GM06990 (cell line): ENCODE results near the gene LTBP2.

ENCODE experiments used
- DNase-seq: peaks from one replicate; pipeline ENCODE4 v3.0.0-alpha.2; 2011; ENCODE audit not compliant: insufficient read length; ENCODE audit errors: extremely low read depth
- H3K27me3 ChIP-seq: replicated peaks from 2 replicates; pipeline ENCODE4 v1.6.0; 2011; ENCODE audit warnings: low read length; ENCODE audit not compliant: control insufficient read depth, insufficient read depth
- H3K36me3 ChIP-seq: 2 replicates; pipeline ENCODE4 v1.5.1; 2011; ENCODE audit warnings: low read length; ENCODE audit not compliant: control insufficient read depth, insufficient read depth
- H3K4me3 ChIP-seq: replicated peaks from 2 replicates; pipeline ENCODE4 v1.5.1; 2011; ENCODE audit warnings: low read depth, mild to moderate bottlenecking, control low read depth, low read length
- TF ChIP-seq, protein P1 (sequence below): IDR thresholded peaks from 2 replicates; pipeline ENCODE4 v1.5.1; 2011; ENCODE audit warnings: low read length, control low read depth, mild to moderate bottlenecking, inconsistent platforms; ENCODE audit not compliant: insufficient read depth, poor library complexity, severe bottlenecking

The LTBP2 gene

DNA sequence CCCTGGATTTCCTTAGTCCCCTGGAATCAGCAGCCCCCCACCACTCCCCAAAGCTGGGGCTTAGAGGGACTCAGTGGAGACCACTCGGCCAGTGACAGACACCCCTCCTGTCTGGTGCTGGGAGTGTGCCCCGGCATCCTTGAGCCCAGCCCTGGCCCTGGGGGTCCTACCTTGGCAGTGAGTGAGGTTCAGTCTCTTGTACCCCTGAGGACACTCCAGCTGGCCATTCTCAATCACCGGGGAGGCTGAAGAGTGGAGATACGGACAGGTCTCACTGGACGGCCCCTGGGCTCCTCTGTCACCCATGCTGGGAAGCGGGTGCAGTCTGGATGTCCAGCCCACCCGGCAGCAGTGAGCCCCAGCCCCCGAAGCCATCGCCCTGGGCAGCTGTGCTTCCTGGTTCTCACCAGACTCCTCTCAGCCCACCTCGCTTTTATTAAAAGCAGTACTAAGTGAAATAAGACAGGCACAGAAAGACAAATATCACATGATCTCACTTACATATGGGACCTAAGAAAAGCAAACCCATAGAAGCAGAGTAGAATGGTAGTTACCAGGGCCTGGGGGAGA, 76.2 kb downstream of the LTBP2 start:
- Histone ChIP-seq H3K4me3 (no peak overlapping the region), H3K36me3 (no peaks in the 10 kb centered on the region), H3K27me3 (no peaks in the 10 kb centered on the region; the same call in 1 of the 2 replicates)
- TF ChIP-seq, protein P1, sequence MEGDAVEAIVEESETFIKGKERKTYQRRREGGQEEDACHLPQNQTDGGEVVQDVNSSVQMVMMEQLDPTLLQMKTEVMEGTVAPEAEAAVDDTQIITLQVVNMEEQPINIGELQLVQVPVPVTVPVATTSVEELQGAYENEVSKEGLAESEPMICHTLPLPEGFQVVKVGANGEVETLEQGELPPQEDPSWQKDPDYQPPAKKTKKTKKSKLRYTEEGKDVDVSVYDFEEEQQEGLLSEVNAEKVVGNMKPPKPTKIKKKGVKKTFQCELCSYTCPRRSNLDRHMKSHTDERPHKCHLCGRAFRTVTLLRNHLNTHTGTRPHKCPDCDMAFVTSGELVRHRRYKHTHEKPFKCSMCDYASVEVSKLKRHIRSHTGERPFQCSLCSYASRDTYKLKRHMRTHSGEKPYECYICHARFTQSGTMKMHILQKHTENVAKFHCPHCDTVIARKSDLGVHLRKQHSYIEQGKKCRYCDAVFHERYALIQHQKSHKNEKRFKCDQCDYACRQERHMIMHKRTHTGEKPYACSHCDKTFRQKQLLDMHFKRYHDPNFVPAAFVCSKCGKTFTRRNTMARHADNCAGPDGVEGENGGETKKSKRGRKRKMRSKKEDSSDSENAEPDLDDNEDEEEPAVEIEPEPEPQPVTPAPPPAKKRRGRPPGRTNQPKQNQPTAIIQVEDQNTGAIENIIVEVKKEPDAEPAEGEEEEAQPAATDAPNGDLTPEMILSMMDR: no peak
- no peak for DNase-seq

GRCh38 chr14:74533576-74533975, 78.5 kb downstream of the LTBP2 start:
- DNase-seq: no peak
- Histone ChIP-seq H3K4me3 (no peak overlapping the region), H3K27me3 (no peaks in the 10 kb centered on the region), H3K36me3 (no peaks in the 10 kb centered on the region)
- TF ChIP-seq, protein P1: no peak

DNA sequence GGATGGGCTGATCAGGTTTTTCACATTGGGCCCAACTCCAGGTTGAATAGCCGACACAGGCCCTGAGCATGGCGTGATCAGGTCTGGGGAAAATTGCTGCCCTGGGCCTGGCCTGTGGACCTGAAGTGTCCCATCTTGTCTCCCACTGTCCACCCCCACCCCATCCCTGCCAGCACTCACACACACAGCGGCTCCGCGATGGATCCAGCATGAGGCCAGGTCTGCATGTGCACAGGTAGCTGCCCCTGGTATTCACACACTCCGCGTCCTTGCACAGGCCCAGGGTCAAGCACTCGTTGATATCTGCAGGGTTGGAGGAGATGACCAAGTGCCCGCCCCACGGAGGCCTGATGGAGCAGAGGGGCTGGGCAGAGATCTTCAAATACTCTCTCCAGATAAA, 79.8 kb downstream of the LTBP2 start:
- Histone ChIP-seq H3K27me3 (no peaks in the 10 kb centered on the region), H3K36me3 (no peaks in the 10 kb centered on the region), H3K4me3 (no peak overlapping the region)
- no peak for DNase-seq
- TF ChIP-seq, protein P1: no peak

DNA sequence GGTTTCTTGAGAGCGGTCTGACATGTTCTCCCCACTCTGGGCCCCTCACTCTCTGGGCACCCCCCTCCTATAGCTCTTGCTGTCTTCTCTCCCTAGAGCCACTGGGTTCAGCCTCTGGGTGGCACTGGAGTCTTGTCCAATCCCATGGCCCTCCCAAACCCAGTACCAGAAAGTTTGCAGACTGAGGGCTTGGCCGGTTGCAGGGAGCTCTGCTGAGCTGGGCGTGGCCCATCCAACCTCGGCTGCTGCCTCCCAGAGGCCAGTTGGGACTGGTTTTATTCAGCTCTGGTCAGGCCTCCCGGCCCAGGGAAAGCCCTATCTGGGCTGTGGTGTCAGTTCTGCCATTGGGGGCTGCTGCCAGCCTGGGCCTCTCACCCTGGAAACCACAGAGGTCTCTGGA, 80.6 kb downstream of the LTBP2 start:
- Histone ChIP-seq H3K36me3 (no peaks in the 10 kb centered on the region), H3K27me3 (no peaks in the 10 kb centered on the region), H3K4me3 (no peak overlapping the region)
- DNase-seq: no peak
- TF ChIP-seq, protein P1: no peak

- Histone ChIP-seq H3K36me3 (no peaks in the 10 kb centered on the region), H3K4me3 (no peak overlapping the region), H3K27me3 (no peaks in the 10 kb centered on the region)
- TF ChIP-seq, protein P1: no peak
- no peak for DNase-seq
Measured at GRCh38 chr14:74531006-74531405, 81.0 kb downstream of the LTBP2 start.

DNA sequence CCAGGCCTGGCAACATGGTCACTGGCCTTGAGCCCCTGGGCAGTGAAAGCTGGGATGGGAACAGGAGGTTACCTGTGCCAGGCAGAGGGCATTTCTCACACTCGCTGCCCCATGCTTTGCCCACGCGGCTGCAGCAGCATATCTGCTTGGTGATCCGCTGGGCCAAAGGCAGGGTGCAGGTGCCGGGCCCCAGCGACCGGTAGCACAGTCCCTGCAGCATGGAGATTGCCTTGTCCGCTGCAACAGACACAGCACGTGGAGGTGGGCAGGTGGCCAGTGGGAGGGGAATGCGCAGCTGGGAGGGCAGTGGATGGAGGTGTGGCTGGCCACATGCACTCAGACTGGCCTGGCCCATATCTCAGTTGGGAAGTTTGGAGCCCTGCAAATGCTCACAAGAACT, 83.2 kb downstream of the LTBP2 start:
- no peak overlapping the region for H3K4me3 ChIP-seq
- no peaks in the 10 kb centered on the region; the same call in 1 of the 2 replicates for H3K27me3 ChIP-seq
- TF ChIP-seq, protein P1: no peak
- H3K36me3 ChIP-seq: no peaks in the 10 kb centered on the region
- no peak for DNase-seq
